ENCODE data around the gene PITPNC1. TPM values are rescaled to one million over a fixed set of nuclear protein-coding genes. Genes with fewer than 3 reads are reported as not detected.

PITPNC1 gene
- total and polyA plus RNA-seq, 8 donors, result 9.7 to 21.9 (median 11.3) TPM

GRCh38 chr17:67475161-67475937 lies 98.3 kb downstream of the PITPNC1 start:
- Histone ChIP-seq H3K27ac (peak overlapping the region in 1 of 2 donors; percentile 20), H3K9me3 (peaks cover 0 to 2% of the 10 kb centered on the region in 2 donors), H3K36me3 (no peaks in the 10 kb centered on the region), H3K4me1 (peaks cover 0 to 40% of the 10 kb centered on the region in 2 donors), H3K4me3 (no peak overlapping the region), H3K27me3 (no peaks in the 10 kb centered on the region)
- TF ChIP-seq, protein P1, sequence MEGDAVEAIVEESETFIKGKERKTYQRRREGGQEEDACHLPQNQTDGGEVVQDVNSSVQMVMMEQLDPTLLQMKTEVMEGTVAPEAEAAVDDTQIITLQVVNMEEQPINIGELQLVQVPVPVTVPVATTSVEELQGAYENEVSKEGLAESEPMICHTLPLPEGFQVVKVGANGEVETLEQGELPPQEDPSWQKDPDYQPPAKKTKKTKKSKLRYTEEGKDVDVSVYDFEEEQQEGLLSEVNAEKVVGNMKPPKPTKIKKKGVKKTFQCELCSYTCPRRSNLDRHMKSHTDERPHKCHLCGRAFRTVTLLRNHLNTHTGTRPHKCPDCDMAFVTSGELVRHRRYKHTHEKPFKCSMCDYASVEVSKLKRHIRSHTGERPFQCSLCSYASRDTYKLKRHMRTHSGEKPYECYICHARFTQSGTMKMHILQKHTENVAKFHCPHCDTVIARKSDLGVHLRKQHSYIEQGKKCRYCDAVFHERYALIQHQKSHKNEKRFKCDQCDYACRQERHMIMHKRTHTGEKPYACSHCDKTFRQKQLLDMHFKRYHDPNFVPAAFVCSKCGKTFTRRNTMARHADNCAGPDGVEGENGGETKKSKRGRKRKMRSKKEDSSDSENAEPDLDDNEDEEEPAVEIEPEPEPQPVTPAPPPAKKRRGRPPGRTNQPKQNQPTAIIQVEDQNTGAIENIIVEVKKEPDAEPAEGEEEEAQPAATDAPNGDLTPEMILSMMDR (IDR thresholded peaks at IDR 0.05), result peak; percentile 83 to 86
- intact Hi-C loops (cut with DNase I), result loop anchor here in 1 of 2 donors (5.0 kb wide), 1 partner anchor 88 kb away; no protein-coding TSS in a partner anchor
- ATAC-seq (peak; percentile 98), DNase-seq (peak; percentile 42 to 87 (median 79))

GRCh38 chr17:67476787-67477335 lies 99.8 kb downstream of the PITPNC1 start:
- no peak overlapping the region for H3K27ac ChIP-seq
- ATAC-seq (no peak), DNase-seq (no peak)
- peaks cover 0 to 47% of the 10 kb centered on the region in 2 donors for H3K4me1 ChIP-seq
- no peaks in the 10 kb centered on the region for H3K27me3 ChIP-seq
- intact Hi-C loops (cut with DNase I), result loop anchor here in 1 of 2 donors (5.0 kb wide), 1 partner anchor 90 kb away; no protein-coding TSS in a partner anchor
- H3K36me3 ChIP-seq, result no peaks in the 10 kb centered on the region
- TF ChIP-seq, protein P1 (IDR thresholded peaks at IDR 0.05), result no peak
- no peak overlapping the region for H3K4me3 ChIP-seq
- H3K9me3 ChIP-seq, result no peaks in the 10 kb centered on the region

DNA sequence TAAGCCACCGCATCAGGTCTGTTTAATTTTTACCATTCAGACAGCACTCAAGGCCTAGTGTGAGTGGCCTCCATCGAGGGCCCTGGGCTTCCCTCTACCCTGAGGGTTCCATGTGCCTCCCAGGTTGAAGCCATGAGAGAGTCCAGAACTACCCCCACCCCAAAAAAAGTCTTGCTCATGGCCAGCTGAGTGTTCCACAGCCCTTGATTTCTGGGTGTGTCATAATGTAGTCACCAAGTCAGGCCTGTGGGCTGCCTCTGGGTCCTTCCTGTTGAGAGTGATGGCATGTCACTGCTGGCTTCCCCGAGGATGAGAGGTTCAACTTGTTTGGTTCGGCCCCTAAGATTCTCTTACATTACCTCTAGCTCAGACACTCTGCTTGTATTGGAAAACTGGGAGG lies 100.6 kb downstream of the PITPNC1 start:
- H3K27me3 ChIP-seq, result no peaks in the 10 kb centered on the region
- ATAC-seq (no peak), DNase-seq (no peak)
- H3K4me1 ChIP-seq, result peaks cover 0 to 48% of the 10 kb centered on the region in 2 donors
- H3K9me3 ChIP-seq, result no peaks in the 10 kb centered on the region
- TF ChIP-seq, protein P1 (IDR thresholded peaks at IDR 0.05), result no peak
- peak overlapping the region in 1 of 2 donors; percentile 33 for H3K27ac ChIP-seq
- intact Hi-C loops (cut with DNase I), result loop anchor here in 1 of 2 donors (5.0 kb wide), 1 partner anchor 90 kb away; no protein-coding TSS in a partner anchor
- no peak overlapping the region for H3K4me3 ChIP-seq
- no peaks in the 10 kb centered on the region for H3K36me3 ChIP-seq

GRCh38 chr17:67478401-67479041 lies 101.4 kb downstream of the PITPNC1 start:
- Histone ChIP-seq H3K36me3 (no peaks in the 10 kb centered on the region), H3K4me1 (peaks cover 0 to 44% of the 10 kb centered on the region in 2 donors), H3K27ac (peak overlapping the region in 1 of 2 donors; percentile 33), H3K27me3 (no peaks in the 10 kb centered on the region), H3K9me3 (no peaks in the 10 kb centered on the region), H3K4me3 (no peak overlapping the region)
- DNase-seq (no peak), ATAC-seq (no peak)
- intact Hi-C loops (cut with DNase I), result loop anchor here in 1 of 2 donors (5.0 kb wide), 1 partner anchor 91 kb away; no protein-coding TSS in a partner anchor
- TF ChIP-seq, protein P1 (IDR thresholded peaks at IDR 0.05), result no peak
